Liver (tissue), 9 donors: ENCODE measurements around the gene MYL4. TPM values are rescaled to one million over a fixed set of nuclear protein-coding genes. Genes with fewer than 3 reads are reported as not detected.

Experiments
- DNase-seq: peaks from one replicate; pipeline ENCODE4 v3.0.0-alpha.2; 2017; ENCODE audit warnings: low spot score
- H3K27ac ChIP-seq, 2 donors: one replicate each; pipeline ENCODE4 v1.7.0; 2013; ENCODE audit warnings: inconsistent platforms in 2 of 2, low read length in 2 of 2, control low read depth in 1 of 2, low read depth in 1 of 2, mild to moderate bottlenecking in 1 of 2
- H3K27me3 ChIP-seq, 4 donors: one replicate each; pipeline versions ENCODE4 v1.6.1 to v1.7.0; 2013; ENCODE audit warnings: low read length in 3 of 4, inconsistent platforms in 1 of 4, mild to moderate bottlenecking in 1 of 4, moderate library complexity in 1 of 4; ENCODE audit not compliant: control insufficient read depth in 4 of 4, insufficient read depth in 4 of 4
- H3K36me3 ChIP-seq, 4 donors: one replicate each; pipeline versions ENCODE4 v1.6.1 to v1.7.0; 2013; ENCODE audit warnings: low read length in 3 of 4, mild to moderate bottlenecking in 3 of 4, low read depth in 1 of 4, moderate library complexity in 1 of 4; ENCODE audit not compliant: control insufficient read depth in 4 of 4, insufficient read depth in 3 of 4
- H3K4me1 ChIP-seq, 4 donors: one replicate each; pipeline versions ENCODE4 v1.6.1 to v1.7.0; 2013; ENCODE audit warnings: low read length in 3 of 4, mild to moderate bottlenecking in 3 of 4, moderate library complexity in 1 of 4; ENCODE audit not compliant: control insufficient read depth in 4 of 4, insufficient read depth in 4 of 4
- H3K4me3 ChIP-seq, 3 donors: one replicate each; pipeline versions ENCODE4 v1.6.1 to v1.7.0; 2013; ENCODE audit warnings: low read length in 3 of 3, control low read depth in 1 of 3, low read depth in 1 of 3, mild to moderate bottlenecking in 1 of 3
- H3K9ac ChIP-seq, 2 donors: one replicate each; pipeline ENCODE4 v1.7.0; 2013; ENCODE audit warnings: low read length in 2 of 2, mild to moderate bottlenecking in 2 of 2, moderate library complexity in 2 of 2, control low read depth in 1 of 2, low read depth in 1 of 2
- H3K9me3 ChIP-seq, 4 donors: one replicate each; pipeline versions ENCODE4 v1.6.1 to v1.7.0; 2013; ENCODE audit warnings: low read length in 3 of 4; ENCODE audit not compliant: control insufficient read depth in 4 of 4
- ATF3 ChIP-seq: IDR thresholded peaks from 2 replicates; pipeline ENCODE4 v1.6.1; 2016; ENCODE audit warnings: antibody characterized with exemption
- CTCF ChIP-seq: fragments of 150-350 bp; IDR thresholded peaks from 2 replicates; pipeline ENCODE4 v1.5.1; 2017; ENCODE audit warnings: improper control_type of control experiment, low read depth, low read length; ENCODE audit not compliant: missing input control
- EGR1 ChIP-seq, 2 donors: IDR thresholded peaks; 2 replicates each; pipeline ENCODE4 v1.6.1; 2016 to 2018; ENCODE audit warnings: antibody characterized with exemption in 2 of 2, low read depth in 2 of 2
- FOXA1 ChIP-seq: IDR thresholded peaks from 2 replicates; pipeline ENCODE4 v1.6.1; 2016; ENCODE audit warnings: antibody characterized with exemption
- GABPA ChIP-seq, 2 donors: IDR thresholded peaks in 1 of 2; conservative IDR thresholded peaks in 1 of 2; 2 replicates each; pipeline ENCODE4 v1.6.1; 2016; ENCODE audit warnings: antibody characterized with exemption in 2 of 2, mild to moderate bottlenecking in 1 of 2, moderate library complexity in 1 of 2
- HNF4A ChIP-seq, 2 donors: conservative IDR thresholded peaks; 2 replicates each; pipeline ENCODE4 v1.6.1; 2016; ENCODE audit warnings: antibody characterized with exemption in 2 of 2, mild to moderate bottlenecking in 2 of 2
- JUND ChIP-seq, 2 donors: IDR thresholded peaks; 2 replicates each; pipeline ENCODE4 v1.6.1; 2016; ENCODE audit warnings: antibody characterized with exemption in 2 of 2
- MAX ChIP-seq: IDR thresholded peaks from 2 replicates; pipeline ENCODE4 v1.6.1; 2016; ENCODE audit warnings: antibody characterized with exemption
- NR2F2 ChIP-seq: IDR thresholded peaks from 2 replicates; pipeline ENCODE4 v1.6.1; 2016; ENCODE audit warnings: antibody characterized with exemption
- RAD21 ChIP-seq, 2 donors: IDR thresholded peaks; 2 replicates each; pipeline ENCODE4 v1.6.1; 2016; ENCODE audit warnings: antibody characterized with exemption in 2 of 2, mild to moderate bottlenecking in 2 of 2
- REST ChIP-seq: IDR thresholded peaks from 2 replicates; pipeline ENCODE4 v1.6.1; 2016; ENCODE audit warnings: antibody characterized with exemption, mild to moderate bottlenecking
- RXRA ChIP-seq, 2 donors: IDR thresholded peaks; 2 replicates each; pipeline ENCODE4 v1.6.1; 2017 to 2018; ENCODE audit warnings: antibody characterized with exemption in 2 of 2, mild to moderate bottlenecking in 1 of 2
- TAF1 ChIP-seq: conservative IDR thresholded peaks from 2 replicates; pipeline ENCODE4 v1.6.1; 2016; ENCODE audit warnings: antibody characterized with exemption, mild to moderate bottlenecking
- YY1 ChIP-seq: IDR thresholded peaks from 2 replicates; pipeline ENCODE4 v1.6.1; 2016; ENCODE audit warnings: antibody characterized with exemption, mild to moderate bottlenecking
- ZBTB33 ChIP-seq: IDR thresholded peaks from 2 replicates; pipeline ENCODE4 v1.6.1; 2016; ENCODE audit warnings: antibody characterized with exemption
- WGBS: extraction: QIAGEN DNeasy Blood & Tissue Kit; methylation state at CpG from one replicate; pipeline ENCODE4 v1.1.7; 2013; 5-methylcytosine and 5-hydroxymethylcytosine counted together
- polyA plus RNA-seq, 2 donors: library from polyadenylated mRNA; stranded (reverse) in 1 of 2; unstranded in 1 of 2; fragments of 200-250 nt in 1 of 2; fragments of >200 nt in 1 of 2; fragmentation: Nextera tagmentation in 1 of 2; extraction: Ambion mirVana in 1 of 2; gene quantifications; one replicate each; pipeline versions ENCODE4 v1.2.1 to v1.2.3, GENCODE V29; 2013 to 2015
- total RNA-seq, 2 donors: library from RNA; depleted of rRNA; stranded (reverse); fragments of >200 nt; gene quantifications; one replicate each; pipeline ENCODE4 v1.2.3, GENCODE V29; 2014
- donor health status: healthy.
- donor health status: healthy.
- donor health status: healthy.
- donor health status: healthy.
- donor health status: healthy.

The MYL4 gene
- total and polyA plus RNA-seq, 4 donors, result 0.19 to 215 (median 0.22) TPM; not detected in 1

GRCh38 chr17:47262586-47262985 lies 53.4 kb downstream of the MYL4 start:
- DNase-seq, result no peak
- Histone ChIP-seq H3K9me3 (no peaks in the 10 kb centered on the region), H3K4me3 (no peak overlapping the region), H3K4me1 (peaks cover 7 to 16% (median 15%) of the 10 kb centered on the region in 4 donors), H3K27me3 (no peaks in the 10 kb centered on the region), H3K9ac (no peak overlapping the region), H3K36me3 (no peaks in the 10 kb centered on the region), H3K27ac (no peak overlapping the region)
- no peak for TF ChIP-seq MAX
- no peak for TF ChIP-seq JUND (IDR thresholded peaks at IDR 0.05)
- TF ChIP-seq EGR1 (IDR thresholded peaks at IDR 0.05; ENCODE audit: low read depth in 2 of 2), result no peak
- no peak for TF ChIP-seq GABPA (IDR thresholded peaks at IDR 0.05 in 1 of 2, conservative IDR thresholded peaks at IDR 0.05 in 1 of 2)
- no peak for TF ChIP-seq RAD21 (IDR thresholded peaks at IDR 0.05)
- TF ChIP-seq YY1, result no peak
- TF ChIP-seq HNF4A (conservative IDR thresholded peaks at IDR 0.05), result no peak
- no peak for TF ChIP-seq NR2F2
- no peak for TF ChIP-seq RXRA (IDR thresholded peaks at IDR 0.05)
- 82% methylated on average over 7 of the region's 7 CpGs for WGBS

- Histone ChIP-seq H3K36me3 (no peaks in the 10 kb centered on the region), H3K27ac (no peak overlapping the region), H3K4me3 (no peak overlapping the region), H3K9ac (no peak overlapping the region), H3K9me3 (no peaks in the 10 kb centered on the region), H3K27me3 (no peaks in the 10 kb centered on the region), H3K4me1 (peaks cover 14 to 26% (median 21%) of the 10 kb centered on the region in 4 donors)
- 97% methylated on average over 2 of the region's 2 CpGs for WGBS
- no peak for DNase-seq
- TF ChIP-seq FOXA1 (no peak), REST (no peak), ZBTB33 (no peak), CTCF (no peak), HNF4A (conservative IDR thresholded peaks at IDR 0.05) (no peak), TAF1 (no peak), GABPA (IDR thresholded peaks at IDR 0.05 in 1 of 2, conservative IDR thresholded peaks at IDR 0.05 in 1 of 2) (no peak), EGR1 (IDR thresholded peaks at IDR 0.05; ENCODE audit: low read depth in 2 of 2) (no peak), ATF3 (no peak)
Observed at GRCh38 chr17:47264166-47264565, 55.0 kb downstream of the MYL4 start.
